ENCODE results near the gene A1BG. TPM values are rescaled to one million over a fixed set of nuclear protein-coding genes. Genes with fewer than 3 reads are reported as not detected.
A peak's percentile ranks its signal among the peaks of the same experiment; 100 is the strongest.
"Not testable (repeated sequence)": the region's sequence is repeated elsewhere in the genome, so short reads cannot be mapped to it uniquely, and the experiment has no call there.

Gene A1BG
- total RNA-seq, 2 donors from 2014 or later = 1.9 to 10.0 TPM

DNA sequence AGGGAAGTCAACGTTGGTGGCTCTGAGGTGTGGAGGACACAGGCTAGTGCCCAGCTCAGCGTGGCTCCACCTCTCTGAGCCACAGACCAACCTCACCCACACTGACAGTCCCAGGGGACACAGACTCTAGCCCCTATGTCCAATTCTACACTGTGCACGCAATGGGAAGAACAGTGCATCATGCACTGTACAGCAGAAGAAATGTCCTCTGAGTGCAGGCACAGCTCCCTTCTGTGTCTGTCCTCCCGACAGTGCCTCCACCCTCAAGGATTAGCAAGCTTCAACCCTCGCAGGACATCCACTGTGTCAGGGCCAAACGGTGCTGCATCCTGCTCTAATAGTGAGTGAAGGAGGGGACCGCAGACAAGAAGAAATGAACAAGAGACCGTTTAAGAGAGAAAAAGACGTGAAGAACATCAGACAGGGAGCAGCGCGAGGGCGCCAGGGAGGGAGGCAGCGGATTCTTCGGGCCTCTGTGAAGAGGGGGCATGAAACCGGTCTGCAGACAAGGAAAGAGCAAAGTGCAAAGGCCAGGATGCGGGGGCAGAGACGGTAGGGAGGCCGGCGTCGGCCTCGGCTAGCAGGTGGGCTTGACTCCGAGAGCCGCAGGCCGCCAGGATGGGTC is 26.9 kb upstream of the A1BG start:
- DNase-seq (ENCODE audit: low spot score) (no peak), ATAC-seq (ENCODE audit: insufficient number of reproducible peaks, low FRiP score, low read depth) (peak; percentile 3)
- Histone ChIP-seq H3K27me3 (replicated peaks; ENCODE audit: insufficient read depth) (no peaks in the 10 kb centered on the region), H3K4me3 (peak overlapping the region; percentile 83), H3K4me1 (ENCODE audit: control insufficient read depth in 1 of 2, low read depth in 2 of 2) (peaks cover 13 to 17% of the 10 kb centered on the region in 2 donors), H3K36me3 (no peaks in the 10 kb centered on the region), H3K9me3 (no peaks in the 10 kb centered on the region), H3K27ac (peak overlapping the region; percentile 79 to 81)
- TF ChIP-seq CTCF (IDR thresholded peaks at IDR 0.05) = no peak

DNA sequence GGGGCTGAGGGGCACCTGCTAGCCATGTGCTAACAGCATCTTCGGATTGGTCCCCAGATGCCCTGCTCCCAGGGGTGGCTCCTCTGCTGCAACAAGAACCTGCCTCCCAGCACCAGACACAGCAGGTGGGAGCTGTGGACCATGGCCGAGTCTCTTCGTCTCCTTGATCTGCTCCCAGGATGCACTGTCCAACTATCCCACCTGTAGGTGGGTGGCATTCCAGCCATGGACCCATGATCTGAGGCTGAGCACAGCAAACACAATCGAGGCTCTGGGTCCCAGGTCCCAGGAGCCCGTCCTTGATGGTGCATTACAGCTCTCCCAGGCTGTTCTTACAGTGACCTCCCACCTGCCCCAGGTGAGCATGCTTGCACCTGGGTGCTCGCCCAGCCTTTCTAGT is 26.0 kb upstream of the A1BG start:
- ATAC-seq (ENCODE audit: insufficient number of reproducible peaks, low FRiP score, low read depth) (no peak), DNase-seq (ENCODE audit: low spot score) (no peak)
- H3K27ac ChIP-seq = no peak overlapping the region
- H3K4me1 ChIP-seq (ENCODE audit: control insufficient read depth in 1 of 2, low read depth in 2 of 2) = peaks cover 13 to 16% of the 10 kb centered on the region in 2 donors
- H3K27me3 ChIP-seq (replicated peaks; ENCODE audit: insufficient read depth) = no peaks in the 10 kb centered on the region
- no peak for TF ChIP-seq CTCF (IDR thresholded peaks at IDR 0.05)
- no peaks in the 10 kb centered on the region for H3K9me3 ChIP-seq
- H3K4me3 ChIP-seq = no peak overlapping the region
- H3K36me3 ChIP-seq = no peaks in the 10 kb centered on the region

GRCh38 chr19:58376724-58377123 is 23.4 kb upstream of the A1BG start:
- not testable (repeated sequence) for H3K9me3 ChIP-seq; H3K36me3 ChIP-seq; H3K27ac ChIP-seq; H3K27me3 ChIP-seq (replicated peaks; ENCODE audit: insufficient read depth); H3K4me3 ChIP-seq; ATAC-seq (ENCODE audit: insufficient number of reproducible peaks, low FRiP score, low read depth); DNase-seq (ENCODE audit: low spot score)
- H3K4me1 ChIP-seq (ENCODE audit: control insufficient read depth in 1 of 2, low read depth in 2 of 2) = peaks cover 12% of the 10 kb centered on the region in 2 donors

DNA sequence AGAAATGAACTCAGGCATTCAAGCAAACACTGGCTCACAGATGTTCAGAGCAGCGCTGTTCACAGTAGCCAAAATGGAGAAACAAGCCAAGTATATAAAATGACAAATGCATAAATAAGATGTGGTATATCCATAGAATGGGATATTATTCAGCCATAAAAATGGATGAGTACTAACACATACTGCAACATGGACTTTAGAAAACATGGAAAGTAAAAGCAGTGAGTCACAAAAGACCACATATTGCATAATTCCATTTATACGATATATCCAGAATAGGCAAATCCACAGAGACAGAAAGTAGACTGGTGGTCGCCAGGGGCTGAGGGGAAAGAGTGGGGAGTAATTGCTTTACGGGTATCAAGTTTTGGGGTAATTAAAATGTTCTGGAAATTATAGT is 20.9 kb upstream of the A1BG start:
- DNase-seq (ENCODE audit: low spot score) (no peak), ATAC-seq (ENCODE audit: insufficient number of reproducible peaks, low FRiP score, low read depth) (no peak)
- H3K4me3 ChIP-seq = no peak overlapping the region
- no peaks in the 10 kb centered on the region for H3K4me1 ChIP-seq (ENCODE audit: control insufficient read depth in 1 of 2, low read depth in 2 of 2)
- no peak for TF ChIP-seq CTCF (IDR thresholded peaks at IDR 0.05)
- no peaks in the 10 kb centered on the region for H3K36me3 ChIP-seq
- H3K27ac ChIP-seq = no peak overlapping the region
- no peaks in the 10 kb centered on the region for H3K9me3 ChIP-seq
- no peaks in the 10 kb centered on the region for H3K27me3 ChIP-seq (replicated peaks; ENCODE audit: insufficient read depth)

- Histone ChIP-seq H3K4me1 (ENCODE audit: control insufficient read depth in 1 of 2, low read depth in 2 of 2) (no peaks in the 10 kb centered on the region), H3K36me3 (no peaks in the 10 kb centered on the region), H3K27ac (no peak overlapping the region), H3K9me3 (no peaks in the 10 kb centered on the region), H3K4me3 (no peak overlapping the region), H3K27me3 (replicated peaks; ENCODE audit: insufficient read depth) (no peaks in the 10 kb centered on the region)
- TF ChIP-seq CTCF (IDR thresholded peaks at IDR 0.05) = no peak
- DNase-seq (ENCODE audit: low spot score) (no peak), ATAC-seq (ENCODE audit: insufficient number of reproducible peaks, low FRiP score, low read depth) (no peak)
Measured at GRCh38 chr19:58372311-58373133, 19.2 kb upstream of the A1BG start.
